GM18502 (cell line): ENCODE results near the gene TRMT1.
"Not testable (repeated sequence)": the region's sequence is repeated elsewhere in the genome, so short reads cannot be mapped to it uniquely, and the experiment has no call there.

Source experiments
- ATAC-seq: cut with Tn5 transposase; IDR thresholded peaks from one replicate; pipeline ENCODE4 v1.9.1; 2021; ENCODE audit warnings: mild to moderate bottlenecking; ENCODE audit not compliant: unreplicated experiment, poor library complexity

The TRMT1 gene

DNA sequence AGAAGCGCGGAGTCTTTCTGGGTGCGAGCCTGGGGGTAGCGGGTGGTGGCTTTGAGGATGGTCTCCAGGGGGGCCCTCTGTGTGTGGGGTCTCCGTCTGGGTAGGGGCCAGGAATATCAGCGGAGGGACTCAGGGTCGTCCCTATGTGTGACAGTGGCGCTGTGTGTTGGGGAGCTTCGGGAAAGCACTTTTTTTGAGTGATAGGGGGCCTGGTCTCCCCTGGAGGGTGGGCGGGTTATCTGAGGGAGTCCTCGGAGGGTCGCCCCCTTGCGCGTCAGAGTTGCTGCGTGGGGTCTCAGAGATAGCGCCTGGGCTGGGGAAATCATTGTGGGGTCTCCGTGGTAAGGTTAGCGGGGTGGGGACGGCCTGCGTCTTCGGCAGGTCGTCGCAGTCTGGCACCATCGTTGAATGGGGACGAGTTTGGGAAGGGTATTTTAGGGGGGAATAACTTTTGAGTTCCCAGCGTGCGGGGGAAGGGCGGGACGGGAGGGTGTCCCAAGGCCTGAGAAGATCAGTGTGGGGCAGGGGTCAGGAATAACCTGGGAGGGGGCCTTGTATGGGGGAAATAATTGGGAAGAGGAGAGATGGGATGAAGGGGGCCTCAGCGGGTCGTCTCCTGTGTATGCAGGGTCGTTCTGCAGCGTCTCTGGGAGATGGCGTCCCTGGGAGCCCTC is 34.5 kb upstream of the TRMT1 start:
- no peak for ATAC-seq

DNA sequence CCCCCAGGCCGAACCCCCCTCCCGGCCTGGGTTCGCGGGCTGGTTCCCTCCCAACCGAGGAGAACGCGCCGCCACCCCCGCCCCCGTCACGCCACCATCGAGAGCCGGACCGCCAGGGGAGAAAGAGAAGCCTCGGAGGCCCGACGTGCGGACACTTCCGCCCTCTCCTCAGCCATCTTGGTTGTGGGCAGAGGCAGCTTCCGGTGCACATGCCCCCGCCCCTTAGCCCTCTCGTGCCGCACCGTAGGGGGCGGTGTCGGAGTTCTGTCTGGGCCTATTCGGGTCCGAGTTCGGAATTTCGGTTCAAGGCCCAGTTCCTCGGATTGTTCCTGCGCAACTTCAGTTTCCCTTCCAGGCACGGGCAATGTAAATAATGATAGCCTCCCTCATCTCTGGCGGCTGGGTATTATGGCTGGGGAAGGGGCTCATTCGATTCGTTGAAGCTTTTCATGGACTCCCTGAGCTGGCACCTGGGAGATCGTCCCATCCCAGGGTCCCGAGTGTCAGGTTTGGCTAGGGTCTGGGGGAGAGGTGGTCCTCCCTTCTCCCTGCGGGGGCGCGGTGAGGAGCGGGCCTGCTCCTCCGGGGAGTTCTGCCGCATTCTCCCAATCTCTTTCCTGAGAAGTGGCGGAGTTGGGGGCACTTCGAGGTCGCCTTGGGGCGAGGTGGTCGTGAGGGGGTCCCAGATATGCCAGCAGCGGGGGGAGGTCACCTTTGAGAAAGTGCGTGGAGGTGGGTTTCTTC is 33.8 kb upstream of the TRMT1 start, which contains the start of the genes IER2 and STX10:
IER2 (plus strand) TSS at position 225 of the 744 bp plus-strand sequence. CDS start 2,776 bp downstream, outside the sequence.
STX10 (minus strand) TSS at position 189 of the 744 bp plus-strand sequence. CDS start 202 bp downstream, outside the sequence.
- peak; percentile 31 for ATAC-seq

DNA sequence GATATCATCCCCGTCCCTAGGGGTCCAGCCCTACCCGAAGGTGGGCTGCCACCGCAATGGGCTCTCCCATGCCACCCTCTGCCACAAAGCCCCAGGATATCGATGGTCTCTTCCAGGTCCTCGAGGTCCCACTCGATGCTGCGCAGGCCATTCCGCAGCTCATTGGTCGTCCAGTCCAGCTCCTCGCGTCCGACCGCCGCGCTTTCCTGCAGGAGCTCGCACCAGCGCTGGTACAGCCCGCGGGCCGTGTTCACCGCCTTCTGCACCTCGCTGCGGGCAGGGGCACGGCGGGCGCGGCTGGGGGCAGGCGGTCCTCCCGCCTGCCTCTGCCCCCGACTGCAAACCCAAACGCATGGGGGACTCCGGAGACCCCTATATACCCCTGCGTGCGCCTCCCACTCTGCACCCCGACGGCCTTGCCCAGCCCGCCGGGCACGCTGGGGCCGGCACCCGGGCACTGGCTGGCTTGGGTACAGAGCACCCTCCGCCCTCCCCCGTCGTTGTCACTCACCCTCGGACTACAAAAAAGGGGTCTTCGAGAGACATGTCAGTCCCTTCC is 33.2 kb upstream of the TRMT1 start:
- no peak for ATAC-seq

DNA sequence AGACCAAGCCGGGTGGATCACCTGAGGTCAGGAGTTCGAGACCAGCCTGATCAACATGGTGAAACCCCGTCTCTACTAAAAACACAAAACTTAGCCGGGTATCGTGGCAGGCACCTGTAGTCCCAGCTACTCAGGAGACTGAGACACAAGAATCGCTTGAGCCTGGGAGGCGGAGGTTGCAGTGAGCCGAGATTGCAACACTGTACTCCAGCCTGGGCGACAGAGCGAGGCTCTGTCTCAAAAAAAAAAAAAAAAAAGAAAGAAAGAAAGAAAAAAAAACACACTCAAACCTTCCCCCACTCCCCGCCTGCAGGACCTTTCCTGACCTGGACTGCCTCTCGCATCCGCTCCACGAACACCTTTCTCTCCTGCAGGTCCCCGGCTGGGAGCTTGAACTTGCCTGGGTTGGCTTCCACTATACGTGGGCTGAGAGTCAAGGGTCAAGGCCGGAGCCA is 32.7 kb upstream of the TRMT1 start:
- ATAC-seq: not testable (repeated sequence)

DNA sequence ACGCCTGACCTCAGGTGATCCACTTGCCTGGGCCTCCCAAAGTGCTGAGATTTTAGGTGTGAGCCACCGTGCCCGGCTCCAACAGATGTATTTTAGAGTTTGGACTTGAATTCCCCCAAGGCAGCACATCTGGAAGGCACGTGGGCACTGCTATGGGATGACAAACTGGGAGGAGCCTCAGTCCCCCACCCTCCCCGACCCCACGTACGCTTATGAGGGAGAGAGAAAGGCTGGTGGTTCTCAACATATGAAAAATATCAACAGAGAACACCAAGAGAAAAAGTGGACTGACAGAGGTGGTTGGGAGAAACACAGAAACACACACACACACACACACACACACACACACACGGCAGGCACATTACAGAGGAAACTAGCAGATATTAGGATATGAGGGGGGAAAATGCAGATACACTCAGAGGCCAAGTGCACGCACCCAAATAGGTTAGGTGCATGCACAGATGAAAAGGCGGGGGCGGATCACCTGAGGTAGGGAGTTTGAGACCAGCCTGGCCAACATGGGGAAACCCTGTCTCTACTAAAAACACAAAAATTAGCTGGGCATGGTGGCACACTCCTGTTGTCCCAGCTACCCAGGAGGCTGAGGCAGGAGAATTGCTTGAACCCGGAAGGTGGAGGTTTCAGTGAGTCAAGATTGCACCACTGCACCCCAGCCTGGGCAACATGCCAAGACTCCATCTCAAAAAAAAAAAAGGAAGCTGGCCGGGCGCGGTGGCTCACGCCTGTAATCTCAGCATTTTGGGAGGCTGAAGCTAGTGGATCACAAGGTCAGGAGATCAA is 30.4 kb upstream of the TRMT1 start:
- no peak for ATAC-seq

DNA sequence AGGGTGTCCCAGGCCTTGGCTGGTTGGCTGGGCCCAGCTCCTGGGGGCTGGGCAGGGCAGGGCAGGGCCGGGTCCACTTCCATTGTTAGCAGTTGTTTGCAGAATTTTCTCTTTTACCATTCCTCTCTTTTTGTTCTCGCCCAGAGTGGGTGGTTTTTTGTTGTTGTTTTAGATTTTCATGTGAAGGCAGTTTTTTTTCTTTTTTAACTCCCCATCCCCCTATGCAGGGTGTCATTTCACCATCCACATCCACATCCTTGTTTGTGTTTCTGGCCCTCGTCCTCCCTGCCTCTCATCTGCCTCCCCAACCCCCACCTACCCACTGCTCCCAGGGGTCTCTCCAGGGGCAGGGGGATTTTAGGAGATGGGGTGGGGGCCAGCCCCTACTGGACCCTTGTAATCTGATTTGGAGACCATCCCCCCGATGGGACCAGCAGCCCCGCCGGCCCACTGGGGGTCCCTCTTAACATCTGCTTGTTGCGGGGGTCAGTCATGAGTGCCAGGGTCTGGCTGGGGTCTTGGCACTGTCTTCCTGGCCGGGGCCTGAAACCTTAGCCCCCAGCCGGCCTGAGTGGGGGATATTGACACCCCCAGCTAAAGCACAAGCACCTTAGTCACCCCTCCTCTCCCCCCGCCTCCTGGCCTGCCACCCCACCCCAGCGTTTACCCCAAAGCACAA is 23.2 kb upstream of the TRMT1 start:
- no peak for ATAC-seq

DNA sequence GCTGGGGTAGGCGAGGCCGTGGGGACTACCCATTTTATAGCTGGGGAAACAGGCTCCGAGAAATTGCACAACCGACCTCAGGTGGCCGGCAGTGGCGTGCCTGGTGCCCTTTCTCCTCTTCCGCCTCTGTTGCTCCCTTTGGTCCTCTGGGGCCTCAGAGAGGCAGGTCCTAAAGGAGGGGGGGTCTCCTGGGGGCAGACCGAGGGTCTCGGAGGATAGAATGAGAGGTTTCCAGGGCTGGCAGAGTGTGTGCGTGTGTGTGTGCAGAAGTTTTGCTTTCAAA is 22.3 kb upstream of the TRMT1 start:
- no peak for ATAC-seq

DNA sequence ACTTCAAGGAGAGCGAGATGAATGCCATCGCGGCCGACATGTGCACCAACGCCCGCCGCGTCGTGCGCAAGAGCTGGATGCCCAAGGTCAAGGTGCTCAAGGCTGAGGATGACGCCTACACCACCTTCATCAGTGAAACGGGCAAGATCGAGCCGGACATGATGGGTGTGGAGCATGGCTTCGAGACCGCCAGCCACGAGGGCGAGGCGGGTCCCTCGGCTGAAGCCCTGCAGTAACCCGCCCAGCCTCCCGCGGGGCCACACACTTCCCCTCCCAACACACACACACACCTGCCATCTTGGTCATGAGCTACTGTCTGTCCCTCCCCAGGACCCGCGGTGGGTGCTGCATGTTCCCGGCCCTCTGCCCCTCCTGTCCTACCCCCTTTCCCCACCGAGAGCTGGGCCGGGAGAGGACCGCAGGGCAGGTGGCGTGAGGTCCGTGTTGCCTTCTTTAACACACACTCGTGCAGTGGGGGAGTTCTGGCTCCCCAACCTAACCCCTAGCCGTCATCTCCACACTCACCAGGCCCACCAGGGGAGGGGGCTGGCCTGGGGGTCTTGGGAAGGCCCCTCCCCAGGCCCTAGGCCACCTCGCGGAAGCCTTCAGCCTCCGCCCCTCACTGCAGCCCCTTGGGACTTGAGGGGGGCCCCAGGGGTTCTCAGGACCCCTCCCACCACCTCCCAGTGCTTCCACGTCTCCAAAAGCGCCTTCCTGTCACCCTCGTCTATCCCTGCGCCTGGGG is 21.8 kb upstream of the TRMT1 start:
- no peak for ATAC-seq

DNA sequence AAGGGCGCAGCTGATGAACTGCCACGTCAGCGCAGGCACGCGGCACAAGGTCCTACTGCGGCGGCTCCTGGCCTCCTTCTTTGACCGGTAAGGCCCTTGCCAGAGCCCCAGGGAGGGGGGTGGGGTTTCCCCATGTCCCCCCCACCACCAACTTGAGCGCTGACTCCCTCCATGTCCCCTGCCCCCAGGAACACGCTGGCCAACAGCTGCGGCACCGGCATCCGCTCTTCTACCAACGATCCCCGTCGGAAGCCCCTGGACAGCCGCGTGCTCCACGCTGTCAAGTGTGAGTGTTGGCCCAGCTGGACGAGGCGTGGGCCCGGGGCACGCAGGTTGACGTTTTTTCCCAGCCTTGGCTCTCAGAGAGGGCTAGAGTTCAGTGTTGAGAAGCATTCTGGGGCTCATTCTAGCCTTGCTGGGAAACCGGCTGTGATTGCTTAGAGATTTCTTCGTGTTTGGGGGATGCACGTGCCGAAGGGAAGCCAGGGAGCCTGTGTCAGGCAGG is 20.8 kb upstream of the TRMT1 start:
- ATAC-seq: no peak

DNA sequence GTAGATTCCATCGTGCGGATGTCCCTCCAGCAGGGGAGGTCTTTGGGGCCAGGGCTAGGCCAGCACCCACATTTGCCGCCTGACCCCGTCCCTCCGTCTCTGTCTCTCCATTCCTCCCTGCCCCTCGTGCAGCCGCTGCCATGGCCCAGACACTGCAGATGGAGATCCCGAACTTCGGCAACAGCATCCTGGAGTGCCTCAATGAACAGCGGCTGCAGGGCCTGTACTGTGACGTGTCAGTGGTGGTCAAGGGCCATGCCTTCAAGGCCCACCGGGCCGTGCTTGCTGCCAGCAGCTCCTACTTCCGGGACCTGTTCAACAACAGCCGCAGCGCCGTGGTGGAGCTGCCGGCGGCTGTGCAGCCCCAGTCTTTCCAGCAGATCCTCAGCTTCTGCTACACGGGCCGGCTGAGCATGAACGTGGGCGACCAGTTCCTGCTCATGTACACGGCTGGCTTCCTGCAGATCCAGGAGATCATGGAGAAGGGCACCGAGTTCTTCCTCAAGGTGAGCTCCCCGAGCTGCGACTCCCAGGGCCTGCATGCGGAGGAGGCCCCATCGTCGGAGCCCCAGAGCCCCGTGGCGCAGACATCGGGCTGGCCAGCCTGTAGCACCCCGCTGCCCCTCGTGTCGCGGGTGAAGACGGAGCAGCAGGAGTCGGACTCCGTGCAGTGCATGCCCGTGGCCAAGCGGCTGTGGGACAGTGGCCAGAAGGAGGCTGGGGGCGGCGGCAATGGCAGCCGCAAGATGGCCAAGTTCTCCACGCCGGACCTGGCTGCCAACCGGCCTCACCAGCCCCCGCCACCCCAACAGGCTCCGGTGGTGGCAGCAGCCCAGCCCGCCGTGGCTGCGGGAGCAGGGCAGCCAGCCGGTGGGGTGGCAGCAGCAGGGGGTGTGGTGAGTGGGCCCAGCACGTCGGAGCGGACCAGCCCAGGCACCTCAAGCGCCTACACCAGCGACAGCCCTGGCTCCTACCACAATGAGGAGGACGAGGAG is 18.8 kb upstream of the TRMT1 start:
- no peak for ATAC-seq

DNA sequence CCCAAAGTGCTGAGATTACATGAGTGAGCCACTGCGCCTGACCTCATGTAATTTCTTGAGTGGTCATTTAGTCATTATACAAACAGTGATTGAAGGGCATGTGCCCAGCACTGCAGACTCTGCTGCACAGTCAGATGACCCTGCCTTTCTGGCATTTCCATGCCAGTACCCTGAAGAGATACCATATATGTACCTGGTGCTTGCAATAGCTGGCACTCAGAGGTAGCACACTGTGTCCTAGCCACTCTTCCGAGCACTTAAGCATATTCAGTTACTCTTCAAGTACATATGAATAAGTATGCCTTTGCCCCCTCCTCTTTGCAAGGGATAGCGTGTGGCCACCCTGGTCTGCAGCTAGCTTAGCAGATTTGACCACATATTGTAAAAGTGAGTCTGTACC is 18.1 kb upstream of the TRMT1 start:
- no peak for ATAC-seq

DNA sequence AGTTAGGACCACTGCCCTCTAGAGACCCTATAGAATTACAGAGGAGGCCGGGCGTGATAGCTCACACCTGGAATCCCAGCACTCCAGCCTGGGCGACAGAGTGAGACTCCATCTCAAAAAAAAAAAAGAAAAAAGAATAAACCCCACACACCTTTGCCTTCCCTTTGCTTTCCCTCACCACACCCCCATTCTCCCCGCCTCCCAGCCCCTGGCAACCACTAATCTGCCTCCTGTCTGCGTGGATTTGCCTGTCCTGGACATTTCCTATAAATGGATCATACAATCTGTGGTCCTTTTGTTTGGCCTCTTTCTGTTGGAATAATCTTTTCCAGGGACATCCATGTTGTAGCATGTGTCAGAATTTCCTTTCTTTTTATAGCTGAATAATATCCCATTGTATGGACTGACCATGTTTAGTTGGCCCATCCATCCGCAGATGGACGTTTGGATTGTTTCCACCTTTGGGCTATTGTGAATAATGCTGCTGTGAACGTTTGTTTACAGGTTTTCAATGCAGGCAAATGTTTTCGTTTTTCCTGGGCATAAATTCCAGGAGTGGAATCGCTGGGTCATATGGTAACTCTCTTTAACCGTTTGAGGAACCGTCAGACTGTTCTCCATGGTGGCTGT is 16.8 kb upstream of the TRMT1 start:
- ATAC-seq: no peak

DNA sequence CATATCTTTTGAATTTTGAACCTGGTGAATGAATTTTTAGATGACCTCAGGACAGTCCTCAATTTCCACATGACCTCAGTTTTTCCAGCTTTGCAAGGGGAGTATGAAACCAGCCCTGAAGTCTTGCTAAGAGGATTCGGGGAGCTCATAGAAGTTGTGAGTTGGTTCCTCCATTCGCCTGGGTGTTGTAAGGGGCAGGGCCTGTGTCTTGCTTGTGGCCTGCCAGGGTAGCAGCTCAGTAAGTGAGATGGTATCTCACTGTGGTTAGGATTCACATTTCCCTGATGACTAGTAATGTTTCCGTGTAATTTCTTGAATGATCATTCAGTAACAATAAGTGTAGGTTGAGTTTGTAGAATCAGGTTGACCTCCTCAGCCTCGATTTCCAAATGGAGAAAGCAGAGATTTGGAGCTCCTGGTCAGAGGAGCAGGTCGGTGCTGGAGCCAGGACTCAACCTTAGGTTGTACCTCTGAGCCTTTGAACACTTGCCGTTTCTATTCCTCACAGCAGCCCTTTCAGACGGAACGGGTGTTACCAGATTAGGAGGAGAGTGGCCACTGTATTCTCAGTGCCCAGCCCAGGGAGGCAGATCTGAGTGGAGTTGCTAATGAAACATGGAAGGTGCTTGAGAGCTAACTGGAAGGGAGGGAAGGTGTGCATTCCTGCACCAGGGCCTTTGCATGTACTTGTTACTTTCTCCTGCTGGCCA is 16.1 kb upstream of the TRMT1 start:
- ATAC-seq: no peak

DNA sequence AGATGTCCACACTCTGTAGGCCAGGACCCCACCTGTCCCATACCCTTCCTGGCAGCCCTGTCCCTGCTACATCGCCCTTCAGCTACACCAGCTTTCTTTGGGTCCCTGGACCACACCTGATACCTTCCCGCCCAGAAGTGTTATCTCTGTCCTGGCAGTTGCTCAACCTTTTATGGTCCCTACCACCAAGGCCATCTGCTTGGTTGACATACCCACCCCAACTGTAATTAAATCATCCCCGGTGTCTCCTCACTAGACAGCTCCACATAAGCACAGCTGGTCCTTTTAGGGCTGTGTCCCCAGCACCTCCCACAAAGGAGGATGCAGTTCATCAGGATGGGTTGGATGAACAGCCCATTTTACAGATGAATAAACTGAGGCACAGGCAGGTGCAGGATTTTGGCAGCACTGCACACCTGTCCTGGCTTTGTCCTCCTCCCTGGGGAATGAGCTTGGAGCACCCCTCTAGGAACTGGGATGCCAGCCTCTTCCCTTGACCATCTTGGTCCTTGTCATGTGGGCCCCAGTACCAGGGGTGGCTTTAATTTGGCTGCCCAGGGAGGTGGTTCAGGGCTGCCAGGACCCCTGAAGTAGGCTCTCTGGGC is 14.4 kb upstream of the TRMT1 start:
- no peak for ATAC-seq

DNA sequence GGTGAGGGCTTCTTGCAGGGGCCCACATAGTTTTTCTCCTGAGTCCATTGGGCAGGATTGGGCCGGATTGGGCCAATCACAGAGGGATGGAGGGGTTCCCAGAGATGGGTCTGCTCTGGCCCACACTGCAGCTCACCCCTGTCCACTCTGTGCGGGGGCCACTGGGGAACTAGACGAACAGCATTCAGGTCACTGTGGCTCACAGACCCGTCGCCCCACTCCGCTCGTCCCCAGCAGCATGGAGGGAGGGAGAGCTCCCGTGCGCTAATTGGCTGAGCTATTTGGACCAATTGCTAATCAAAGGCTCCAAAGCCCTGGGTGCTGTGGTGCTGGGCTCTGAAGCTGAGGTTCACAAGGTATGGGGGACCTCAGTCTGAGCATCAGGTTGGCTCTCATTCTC is 12.8 kb upstream of the TRMT1 start:
- ATAC-seq: no peak

DNA sequence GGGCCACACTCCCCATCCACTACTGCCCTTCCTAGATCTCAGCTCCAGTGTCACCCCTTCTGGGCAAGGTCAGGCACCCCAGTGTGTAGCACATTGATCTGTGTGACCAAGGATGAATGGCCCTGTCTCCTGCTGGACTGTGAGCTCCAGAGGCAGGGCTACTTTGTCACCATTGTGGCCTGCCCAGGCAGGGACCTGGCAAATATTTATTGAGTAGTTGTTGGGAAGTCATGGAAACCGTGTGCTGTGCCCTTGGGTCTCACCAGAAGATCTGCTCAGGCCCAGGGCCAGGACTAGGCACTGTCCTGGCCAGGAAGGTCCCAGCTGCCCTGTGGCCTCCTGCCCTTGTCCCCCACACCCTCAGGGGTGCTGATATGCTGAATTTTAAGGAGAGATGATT is 12.0 kb upstream of the TRMT1 start:
- no peak for ATAC-seq
